ENCODE measurements around the gene TAC4. TPM values are rescaled to one million over a fixed set of nuclear protein-coding genes. Genes with fewer than 3 reads are reported as not detected.

Gene TAC4
- total RNA-seq, 2 donors from 2014 or later: 1.5 to 3.2 TPM

GRCh38 chr17:49823614-49824013, 24.3 kb downstream of the TAC4 start:
- no peak overlapping the region for H3K27ac Mint-ChIP-seq

DNA sequence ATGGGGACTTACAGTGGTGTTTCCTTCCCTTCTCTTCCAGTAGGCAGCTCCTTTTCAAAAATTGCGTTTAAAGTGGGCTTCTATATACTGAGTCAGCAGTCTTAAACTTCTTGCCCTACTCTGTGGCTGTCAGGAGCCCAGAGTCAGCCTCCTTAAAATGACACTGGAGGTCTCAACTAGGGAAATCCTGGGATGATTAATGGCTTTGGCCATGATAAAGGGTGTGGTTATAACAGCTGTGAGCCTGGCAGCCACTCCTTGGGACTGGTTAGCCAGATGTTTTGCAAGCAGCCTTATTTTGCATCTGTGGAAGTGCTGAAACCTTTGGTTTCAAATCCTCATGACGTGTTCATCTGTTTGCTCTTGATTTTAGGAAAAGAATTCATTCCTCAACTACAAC, 25.0 kb downstream of the TAC4 start:
- Mint-ChIP-seq H3K4me1 (peaks cover 19% of the 10 kb centered on the region), H3K4me3 (no peak overlapping the region), H3K36me3 (ENCODE audit: low read depth) (peaks cover 83% of the 10 kb centered on the region), H3K27me3 (ENCODE audit: insufficient read depth) (no peaks in the 10 kb centered on the region), H3K27ac (no peak overlapping the region), H3K9me3 (no peaks in the 10 kb centered on the region)
- Histone ChIP-seq H3K4me3 (ENCODE audit: low read length) (no peak overlapping the region), H3K9ac (ENCODE audit: extremely low read depth, low read length, poor library complexity, severe bottlenecking) (no peak overlapping the region), H3K36me3 (ENCODE audit: control insufficient read depth, insufficient read depth, low read length) (peaks cover 93% of the 10 kb centered on the region), H3K9me3 (ENCODE audit: control insufficient read depth, low read length) (no peaks in the 10 kb centered on the region), H3K27me3 (ENCODE audit: control insufficient read depth, insufficient read depth, low read length, poor library complexity, severe bottlenecking) (no peaks in the 10 kb centered on the region), H3K27ac (ENCODE audit: low read depth, low read length) (no peak overlapping the region), H3K4me1 (ENCODE audit: control insufficient read depth, insufficient read depth, low read length) (no peaks in the 10 kb centered on the region)
- DNase-seq: no peak
- no peak for TF ChIP-seq CTCF (conservative IDR thresholded peaks at IDR 0.05)
- 89 to 97% methylated on average over 2 of the region's 2 CpGs for WGBS, 2 experiments (ENCODE audit: insufficient coverage in 1 of 2, insufficient read length in 1 of 2)

More at GRCh38 chr17:49823614-49824013, 24.3 kb downstream of the TAC4 start:
- Mint-ChIP-seq H3K27me3 (ENCODE audit: insufficient read depth) (no peaks in the 10 kb centered on the region), H3K9me3 (no peaks in the 10 kb centered on the region), H3K36me3 (ENCODE audit: low read depth) (peaks cover 82% of the 10 kb centered on the region), H3K4me3 (no peak overlapping the region), H3K4me1 (peaks cover 19% of the 10 kb centered on the region)
- no peak for DNase-seq
- Histone ChIP-seq H3K9me3 (ENCODE audit: control insufficient read depth, low read length) (no peaks in the 10 kb centered on the region), H3K27me3 (ENCODE audit: control insufficient read depth, insufficient read depth, low read length, poor library complexity, severe bottlenecking) (no peaks in the 10 kb centered on the region), H3K9ac (ENCODE audit: extremely low read depth, low read length, poor library complexity, severe bottlenecking) (no peak overlapping the region), H3K36me3 (ENCODE audit: control insufficient read depth, insufficient read depth, low read length) (peaks cover 93% of the 10 kb centered on the region), H3K27ac (ENCODE audit: low read depth, low read length) (no peak overlapping the region), H3K4me1 (ENCODE audit: control insufficient read depth, insufficient read depth, low read length) (no peaks in the 10 kb centered on the region), H3K4me3 (ENCODE audit: low read length) (no peak overlapping the region)
- WGBS, 2 experiments (ENCODE audit: insufficient coverage in 1 of 2, insufficient read length in 1 of 2): 86 to 88% methylated on average over 2 of the region's 2 CpGs
- no peak for TF ChIP-seq CTCF (conservative IDR thresholded peaks at IDR 0.05)

DNA sequence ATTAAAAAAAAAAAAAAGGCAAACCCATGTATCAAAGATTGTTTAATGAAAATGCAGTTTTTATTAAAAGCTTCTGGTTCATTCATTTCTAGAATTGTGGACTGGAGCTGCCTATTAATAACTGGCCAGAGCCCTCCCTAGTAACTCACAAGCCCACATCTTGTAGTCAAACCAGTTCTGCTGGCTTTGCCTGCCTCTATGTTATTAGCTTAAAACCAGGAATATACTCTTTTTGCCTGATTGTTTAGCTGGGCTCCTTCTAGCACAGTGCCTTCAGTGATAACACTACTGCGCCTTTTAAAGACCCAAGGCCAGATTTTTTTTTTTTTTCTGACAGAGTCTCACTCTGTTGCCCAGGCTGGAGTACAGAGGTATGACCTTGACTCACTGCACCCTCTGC, 26.0 kb downstream of the TAC4 start:
- no peak for TF ChIP-seq CTCF (conservative IDR thresholded peaks at IDR 0.05)
- no peaks in the 10 kb centered on the region for H3K4me1 ChIP-seq (ENCODE audit: control insufficient read depth, insufficient read depth, low read length)
- H3K27ac ChIP-seq (ENCODE audit: low read depth, low read length): no peak overlapping the region
- no peaks in the 10 kb centered on the region for H3K27me3 ChIP-seq (ENCODE audit: control insufficient read depth, insufficient read depth, low read length, poor library complexity, severe bottlenecking)
- Mint-ChIP-seq H3K9me3 (no peaks in the 10 kb centered on the region), H3K27ac (no peak overlapping the region), H3K27me3 (ENCODE audit: insufficient read depth) (no peaks in the 10 kb centered on the region), H3K36me3 (ENCODE audit: low read depth) (peaks cover 83% of the 10 kb centered on the region), H3K4me1 (peaks cover 23% of the 10 kb centered on the region), H3K4me3 (no peak overlapping the region)
- H3K4me3 ChIP-seq (ENCODE audit: low read length): no peak overlapping the region
- DNase-seq: no peak
- WGBS, 2 experiments (ENCODE audit: insufficient coverage in 1 of 2, insufficient read length in 1 of 2): 95 to 100% methylated on average over 1 of the region's 1 CpG
- no peaks in the 10 kb centered on the region for H3K9me3 ChIP-seq (ENCODE audit: control insufficient read depth, low read length)
- no peak overlapping the region for H3K9ac ChIP-seq (ENCODE audit: extremely low read depth, low read length, poor library complexity, severe bottlenecking)
- peaks cover 95% of the 10 kb centered on the region for H3K36me3 ChIP-seq (ENCODE audit: control insufficient read depth, insufficient read depth, low read length)

Data from endodermal cell (in vitro differentiated cells).